ENCODE data around the gene SMG6. TPM values are rescaled to one million over a fixed set of nuclear protein-coding genes. Genes with fewer than 3 reads are reported as not detected.

Gene SMG6
- polyA plus RNA-seq, 1 experiment = 27.3 TPM

DNA sequence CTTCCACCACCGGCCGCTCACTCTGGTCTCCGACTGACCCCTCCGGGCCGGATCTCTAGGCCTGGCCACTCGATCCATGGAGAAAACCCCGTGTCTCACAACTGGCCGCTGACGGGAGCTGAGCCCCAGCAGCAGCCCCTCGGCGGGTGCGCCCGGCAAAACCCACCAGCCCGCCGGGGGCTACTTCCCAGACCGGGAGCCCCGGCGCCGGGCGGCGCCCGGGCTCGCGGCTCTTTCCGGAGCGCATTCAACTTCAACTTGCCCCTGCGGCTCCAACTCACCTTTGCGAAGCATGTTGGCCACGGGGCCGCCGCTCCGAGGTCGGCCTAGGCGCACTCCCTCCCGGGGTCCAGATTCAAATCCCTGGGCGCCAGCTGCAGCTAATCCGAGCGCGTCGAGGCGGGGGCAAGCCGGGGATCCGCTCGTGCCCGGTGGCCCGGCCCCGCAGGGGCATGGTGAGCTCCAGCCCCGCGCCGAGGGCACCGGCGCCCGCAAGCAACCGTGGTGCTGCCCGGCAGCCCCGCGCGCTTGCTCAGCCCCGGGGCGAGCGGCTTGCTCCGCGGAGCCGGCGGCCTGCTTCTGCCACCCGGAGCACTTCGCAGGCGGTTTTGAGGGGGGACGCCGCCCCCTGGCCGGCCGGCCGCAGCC, 278.9 kb downstream of the SMG6 start:
- ChIA-PET POLR2A (interaction anchor here (2.2 kb wide), 1 partner anchor 116 kb away, joined by 9 read pairs; no protein-coding TSS in a partner anchor), CTCF (interaction anchor here (1.0 to 3.4 kb wide), 6 partner anchors 34 to 146 kb away, joined by 3 to 69 read pairs (median 4); no protein-coding TSS in a partner anchor)
- Histone ChIP-seq H3K27ac (ENCODE audit: low read depth, low read length) (no peak overlapping the region), H3K4me3 (ENCODE audit: low read depth, low read length) (peak overlapping the region; percentile 45; the same call in 1 of the 2 replicates), H3K27me3 (ENCODE audit: control insufficient read depth, insufficient read depth, low read length) (peaks cover 53% of the 10 kb centered on the region), H3K9me3 (ENCODE audit: control insufficient read depth, insufficient read depth, low read length) (peaks cover 3% of the 10 kb centered on the region; the same call in 1 of the 2 replicates)
- TF ChIP-seq, protein P1, sequence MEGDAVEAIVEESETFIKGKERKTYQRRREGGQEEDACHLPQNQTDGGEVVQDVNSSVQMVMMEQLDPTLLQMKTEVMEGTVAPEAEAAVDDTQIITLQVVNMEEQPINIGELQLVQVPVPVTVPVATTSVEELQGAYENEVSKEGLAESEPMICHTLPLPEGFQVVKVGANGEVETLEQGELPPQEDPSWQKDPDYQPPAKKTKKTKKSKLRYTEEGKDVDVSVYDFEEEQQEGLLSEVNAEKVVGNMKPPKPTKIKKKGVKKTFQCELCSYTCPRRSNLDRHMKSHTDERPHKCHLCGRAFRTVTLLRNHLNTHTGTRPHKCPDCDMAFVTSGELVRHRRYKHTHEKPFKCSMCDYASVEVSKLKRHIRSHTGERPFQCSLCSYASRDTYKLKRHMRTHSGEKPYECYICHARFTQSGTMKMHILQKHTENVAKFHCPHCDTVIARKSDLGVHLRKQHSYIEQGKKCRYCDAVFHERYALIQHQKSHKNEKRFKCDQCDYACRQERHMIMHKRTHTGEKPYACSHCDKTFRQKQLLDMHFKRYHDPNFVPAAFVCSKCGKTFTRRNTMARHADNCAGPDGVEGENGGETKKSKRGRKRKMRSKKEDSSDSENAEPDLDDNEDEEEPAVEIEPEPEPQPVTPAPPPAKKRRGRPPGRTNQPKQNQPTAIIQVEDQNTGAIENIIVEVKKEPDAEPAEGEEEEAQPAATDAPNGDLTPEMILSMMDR (IDR thresholded peaks at IDR 0.05; ENCODE audit: low read depth, low read length) = no peak
- no peak for DNase-seq (ENCODE audit: low read depth, low spot score)

DNA sequence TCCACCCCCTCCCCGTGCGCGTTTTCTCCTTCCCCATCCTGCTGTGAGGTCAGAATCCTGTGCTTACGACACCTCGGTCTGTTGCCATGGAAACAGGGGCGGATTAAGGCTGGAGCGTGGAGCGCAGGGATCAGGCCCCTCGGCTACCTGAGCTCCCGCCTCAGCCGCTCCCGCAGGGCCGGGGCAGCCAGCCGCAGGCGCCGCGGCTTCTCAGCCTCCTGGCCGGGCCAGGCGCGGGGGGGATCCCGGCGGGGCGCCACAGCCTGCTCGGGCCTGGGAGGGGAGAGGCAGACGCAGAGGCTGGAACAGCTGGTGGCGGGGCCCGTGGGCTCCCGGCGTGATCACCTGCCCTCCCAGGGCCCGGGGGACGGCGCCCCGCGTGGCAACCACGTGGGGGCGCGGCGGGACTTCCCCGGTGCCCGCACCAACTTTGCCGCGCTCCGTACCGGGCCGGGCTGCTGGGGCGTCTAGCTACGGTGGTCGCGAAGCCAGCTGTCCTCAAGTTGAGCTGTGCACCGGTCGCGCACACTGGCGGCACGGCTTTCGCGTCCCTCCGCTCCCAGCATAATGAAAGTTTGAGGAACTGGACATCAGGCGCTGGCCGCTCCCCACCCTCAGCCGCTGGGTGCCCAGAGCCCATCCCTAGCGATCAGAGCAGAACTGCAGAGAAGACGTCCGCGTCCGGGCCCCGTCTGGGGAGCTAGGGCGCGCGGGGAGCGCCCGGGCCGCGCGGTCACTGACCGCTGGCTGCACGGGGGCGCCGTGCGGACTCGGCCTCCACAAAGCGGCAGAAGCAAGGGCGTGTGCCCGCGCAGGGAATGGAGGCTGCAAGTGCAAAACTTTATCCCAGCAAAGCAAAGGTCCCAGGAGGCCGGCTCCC, 279.7 kb downstream of the SMG6 start:
- H3K27ac ChIP-seq (ENCODE audit: low read depth, low read length) = no peak overlapping the region
- TF ChIP-seq, protein P1 (IDR thresholded peaks at IDR 0.05; ENCODE audit: low read depth, low read length) = no peak
- H3K9me3 ChIP-seq (ENCODE audit: control insufficient read depth, insufficient read depth, low read length) = no peaks in the 10 kb centered on the region; the same call in 1 of the 2 replicates
- H3K27me3 ChIP-seq (ENCODE audit: control insufficient read depth, insufficient read depth, low read length) = peaks cover 60% of the 10 kb centered on the region
- no peak for DNase-seq (ENCODE audit: low read depth, low spot score)
- ChIA-PET CTCF (interaction anchor here (1.0 to 3.4 kb wide), 4 partner anchors 114 to 141 kb away, joined by 3 to 69 read pairs (median 5); no protein-coding TSS in a partner anchor), POLR2A (no interaction called here)
- H3K4me3 ChIP-seq (ENCODE audit: low read depth, low read length) = peak overlapping the region; percentile 13; the same call in 1 of the 2 replicates

DNA sequence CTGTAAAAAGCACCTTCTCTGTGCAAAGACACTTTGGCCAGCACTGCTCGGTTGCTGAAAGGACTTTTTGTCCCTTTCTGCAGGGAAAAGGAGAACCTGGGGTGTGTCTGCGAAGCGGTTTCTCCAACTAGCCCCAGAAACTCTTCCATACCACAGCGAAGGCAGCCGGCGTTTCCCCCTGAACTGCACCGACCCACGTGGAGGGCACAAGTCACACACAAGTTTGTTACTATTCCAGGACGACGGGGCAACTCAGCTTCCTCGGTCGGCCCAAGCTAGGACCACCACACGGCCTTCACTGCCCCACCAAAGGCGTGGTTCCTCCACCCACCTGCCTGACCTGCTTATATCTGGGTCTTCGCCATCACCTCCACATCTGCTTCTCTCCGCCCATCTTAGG, 280.3 kb downstream of the SMG6 start:
- no peak for DNase-seq (ENCODE audit: low read depth, low spot score)
- ChIA-PET CTCF (interaction anchor here (1.0 kb wide), 1 partner anchor 114 kb away, joined by 3 read pairs; no protein-coding TSS in a partner anchor), POLR2A (no interaction called here)

DNA sequence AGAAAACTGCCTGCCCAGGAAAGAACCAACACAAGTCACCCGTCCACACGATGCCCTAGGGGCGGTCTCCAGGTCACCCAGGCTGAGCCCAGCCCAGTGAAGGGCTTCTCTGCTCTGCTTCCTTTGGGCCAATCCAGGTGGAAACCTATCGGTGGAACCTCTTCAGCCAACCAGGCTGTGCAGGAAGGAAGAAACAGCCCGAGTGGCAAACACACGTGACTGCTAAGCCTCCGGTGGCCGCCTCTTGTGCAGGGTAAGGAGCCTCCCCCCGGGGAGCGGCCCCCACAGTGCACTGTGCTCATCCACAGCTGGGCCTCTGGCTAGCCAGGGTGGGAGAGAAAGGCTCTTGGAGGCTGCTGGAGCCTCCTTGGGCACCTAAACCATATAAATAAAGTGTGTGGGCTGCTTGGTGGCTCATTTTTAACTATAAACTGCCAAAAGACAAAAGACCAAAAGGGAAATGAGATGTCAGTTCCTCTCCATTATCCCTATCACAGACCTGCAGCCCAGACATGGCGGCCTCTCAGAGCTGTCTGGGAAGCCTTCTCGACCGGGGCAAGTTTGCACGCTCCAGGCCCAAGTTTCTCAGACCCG, 280.8 kb downstream of the SMG6 start:
- Histone ChIP-seq H3K9me3 (ENCODE audit: control insufficient read depth, insufficient read depth, low read length) (no peaks in the 10 kb centered on the region; the same call in 1 of the 2 replicates), H3K27ac (ENCODE audit: low read depth, low read length) (no peak overlapping the region), H3K27me3 (ENCODE audit: control insufficient read depth, insufficient read depth, low read length) (peaks cover 68% of the 10 kb centered on the region), H3K4me3 (ENCODE audit: low read depth, low read length) (no peak overlapping the region)
- ChIA-PET CTCF (no interaction called here), POLR2A (no interaction called here)
- TF ChIP-seq, protein P1 (IDR thresholded peaks at IDR 0.05; ENCODE audit: low read depth, low read length) = no peak
- DNase-seq (ENCODE audit: low read depth, low spot score) = no peak

More for the DNA sequence above, 280.3 kb downstream of the SMG6 start:
- Histone ChIP-seq H3K9me3 (ENCODE audit: control insufficient read depth, insufficient read depth, low read length) (no peaks in the 10 kb centered on the region; the same call in 1 of the 2 replicates), H3K27me3 (ENCODE audit: control insufficient read depth, insufficient read depth, low read length) (peaks cover 67% of the 10 kb centered on the region), H3K27ac (ENCODE audit: low read depth, low read length) (no peak overlapping the region), H3K4me3 (ENCODE audit: low read depth, low read length) (no peak overlapping the region)
- TF ChIP-seq, protein P1 (IDR thresholded peaks at IDR 0.05; ENCODE audit: low read depth, low read length) = no peak
